B cell (primary cell): ENCODE measurements around the gene SERHL2. TPM values are rescaled to one million over a fixed set of nuclear protein-coding genes. Genes with fewer than 3 reads are reported as not detected.
"Not testable (repeated sequence)": the region's sequence is repeated elsewhere in the genome, so short reads cannot be mapped to it uniquely, and the experiment has no call there.

ENCODE experiments used
- ATAC-seq: fragments of 200-7000 bp; cut with Tn5 transposase; one replicate; pipeline ENCODE4 v1.10.0; 2021; ENCODE audit warnings: low read depth, mild to moderate bottlenecking, moderate number of reproducible peaks, moderate library complexity
- CTCF ChIA-PET: fragments of 350-600 bp; sonication (Branson Sonifier 250); formaldehyde crosslinking; loops from one replicate; lab custom pipeline; 2021; ENCODE audit warnings: antibody characterized with exemption, inconsistent platforms; lab: Charles Lee
- POLR2A ChIA-PET: fragments of 350-600 bp; sonication (Branson Sonifier 250); formaldehyde crosslinking; loops from one replicate; lab custom pipeline; 2021; ENCODE audit warnings: antibody characterized with exemption; lab: Charles Lee
- DNase-seq: peaks from one replicate; pipeline ENCODE4 v3.0.0; 2013
- H2AFZ ChIP-seq: 2 replicates; pipeline ENCODE4 v1.6.1; 2012; ENCODE audit warnings: mild to moderate bottlenecking, low read depth, low read length; ENCODE audit not compliant: insufficient read depth, poor library complexity, severe bottlenecking
- H3K27ac ChIP-seq, 2 donors: 1 replicate in 1 of 2; 2 replicates in 1 of 2; pipeline ENCODE4 v1.5.1; 2012 to 2013; ENCODE audit warnings: low read length in 2 of 2, mild to moderate bottlenecking in 2 of 2, moderate library complexity in 1 of 2
- H3K27me3 ChIP-seq, 4 experiments: fragments of 200-600 bp in 1 of 4; sonication (generic) in 1 of 4; replicated peaks in 1 of 4; 1 replicate in 2 of 4; 2 replicates in 2 of 4; pipeline versions ENCODE4 v1.6.1 to v1.7.0; 2013 to 2016; ENCODE audit warnings: low read length in 3 of 4, mild to moderate bottlenecking in 2 of 4, mixed read lengths in 1 of 4, moderate library complexity in 1 of 4; ENCODE audit not compliant: insufficient read depth in 4 of 4, control insufficient read depth in 3 of 4; ENCODE audit errors: control extremely low read depth in 1 of 4
- H3K36me3 ChIP-seq, 2 experiments: replicated peaks in 1 of 2; 1 replicate in 1 of 2; 2 replicates in 1 of 2; pipeline versions ENCODE4 v1.6.1 to v1.7.1; 2013; ENCODE audit warnings: low read length in 1 of 2; ENCODE audit not compliant: insufficient read depth in 2 of 2, control insufficient read depth in 1 of 2; ENCODE audit errors: control extremely low read depth in 1 of 2, extremely low read depth in 1 of 2
- H3K4me1 ChIP-seq, 2 donors: fragments of 200-600 bp in 1 of 2; sonication (generic) in 1 of 2; 1 replicate in 1 of 2; 2 replicates in 1 of 2; pipeline versions ENCODE4 v1.5.1 to v1.6.1; 2013 to 2017; ENCODE audit warnings: low read length in 2 of 2; ENCODE audit not compliant: control insufficient read depth in 2 of 2, insufficient read depth in 2 of 2
- H3K4me2 ChIP-seq: replicated peaks from 2 replicates; pipeline ENCODE3; 2012; ENCODE audit warnings: mild to moderate bottlenecking, low read depth, low read length; ENCODE audit not compliant: poor library complexity, severe bottlenecking
- H3K4me3 ChIP-seq, 5 experiments: fragments of 200-600 bp in 1 of 5; sonication (generic) in 1 of 5; 1 replicate in 3 of 5; 2 replicates in 2 of 5; pipeline versions ENCODE4 v1.5.1 to v1.7.0; 2011 to 2016; ENCODE audit warnings: low read length in 4 of 5, mild to moderate bottlenecking in 4 of 5, low read depth in 2 of 5, control low read depth in 1 of 5, moderate library complexity in 1 of 5; ENCODE audit not compliant: insufficient read depth in 1 of 5; ENCODE audit errors: control extremely low read depth in 1 of 5, extremely low read depth in 1 of 5
- H3K79me2 ChIP-seq: fragments of 200-600 bp; sonication (generic); one replicate; pipeline ENCODE4 v1.6.0; 2016; ENCODE audit warnings: low read length; ENCODE audit not compliant: control insufficient read depth, insufficient read depth
- H3K9ac ChIP-seq: fragments of 200-600 bp; sonication (generic); 2 replicates; pipeline ENCODE4 v1.6.1; 2017; ENCODE audit warnings: mild to moderate bottlenecking, low read length, moderate library complexity
- H3K9me3 ChIP-seq, 3 donors: one replicate each; pipeline versions ENCODE4 v1.6.1 to v1.7.1; 2013; ENCODE audit warnings: low read length in 2 of 3; ENCODE audit not compliant: control insufficient read depth in 2 of 3, insufficient read depth in 1 of 3; ENCODE audit errors: control extremely low read depth in 1 of 3
- H4K20me1 ChIP-seq: 2 replicates; pipeline ENCODE4 v1.6.0; 2012; ENCODE audit warnings: mild to moderate bottlenecking, low read length; ENCODE audit not compliant: insufficient read depth, control insufficient read depth, poor library complexity, severe bottlenecking
- H3K27ac Mint-ChIP-seq: one replicate; pipeline ENCODE4 v1.8.0; 2021; ENCODE audit warnings: mixed read lengths
- H3K27me3 Mint-ChIP-seq: one replicate; pipeline ENCODE4 v1.8.0; 2021; ENCODE audit warnings: mixed read lengths
- H3K4me1 Mint-ChIP-seq: one replicate; pipeline ENCODE4 v1.8.0; 2021; ENCODE audit warnings: mixed read lengths
- H3K4me3 Mint-ChIP-seq: one replicate; pipeline ENCODE4 v1.8.0; 2021; ENCODE audit warnings: mixed read lengths
- H3K9me3 Mint-ChIP-seq: one replicate; pipeline ENCODE4 v1.8.0; 2022; ENCODE audit warnings: mixed read lengths; ENCODE audit not compliant: insufficient read depth
- WGBS: methylation state at CpG from one replicate; pipeline ENCODE4 v1.1.5; 2013; ENCODE audit warnings: missing lambda C conversion rate; ENCODE audit not compliant: insufficient coverage; 5-methylcytosine and 5-hydroxymethylcytosine counted together
- intact Hi-C: fragments of 100-400 bp; cut with micrococcal nuclease; formaldehyde crosslinking; loops from one replicate; pipeline ENCODE4 v1.10.0; 2022
- polyA plus RNA-seq: library from polyadenylated mRNA; depleted of rRNA; stranded (reverse); fragments of >200 nt; gene quantifications from 2 replicates; pipeline ENCODE4 v1.2.3, GENCODE V29; 2012
- total RNA-seq, 2 donors: library from RNA; stranded (reverse); fragments of 120-200 nt in 1 of 2; gene quantifications; 1 replicate in 1 of 2; 2 replicates in 1 of 2; pipeline versions ENCODE4 v1.2.3 to v1.2.4, GENCODE V29; 2013 to 2022

The SERHL2 gene
- total and polyA plus RNA-seq, 2 donors (not counting 1 experiment from before 2014, with no cell fraction given), result 5.5 to 7.3 TPM

DNA sequence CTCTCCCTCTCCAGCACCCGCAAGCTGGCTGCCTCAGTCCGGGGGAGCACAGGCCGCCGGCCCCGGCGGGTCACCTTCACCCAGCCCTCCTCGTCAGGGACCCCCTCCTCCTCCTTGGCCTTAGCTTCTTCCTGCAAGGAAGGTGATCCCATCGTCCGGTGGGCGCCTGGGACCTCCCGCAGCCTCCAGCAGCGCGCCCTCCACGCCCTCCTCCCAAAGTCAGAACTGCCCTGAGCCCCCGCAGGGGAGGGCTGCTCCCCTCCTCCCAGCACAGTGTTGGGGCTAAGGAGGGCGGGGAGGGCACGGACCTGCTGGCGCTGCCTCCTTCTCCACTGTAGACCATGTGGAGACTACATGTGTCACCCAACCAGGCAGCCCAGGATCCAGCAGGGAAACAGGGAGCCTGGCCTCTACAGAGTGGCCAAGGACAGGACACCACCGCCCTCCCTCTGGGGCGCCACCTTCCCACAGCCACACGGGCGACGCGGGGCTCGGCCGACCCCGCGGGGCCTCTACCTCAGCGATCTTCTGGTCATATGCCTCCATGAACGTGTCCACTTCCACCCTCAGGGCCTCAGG lies 22.3 kb downstream of the SERHL2 start:
- H3K4me1 ChIP-seq, H3K27ac ChIP-seq, ATAC-seq, H3K79me2 ChIP-seq, H3K27me3 Mint-ChIP-seq, DNase-seq, H3K9me3 Mint-ChIP-seq, H3K4me3 ChIP-seq, H3K9ac ChIP-seq, intact Hi-C loops, H3K4me2 ChIP-seq, H3K4me1 Mint-ChIP-seq, H3K9me3 ChIP-seq, POLR2A ChIA-PET, H2AFZ ChIP-seq, CTCF ChIA-PET, H4K20me1 ChIP-seq, H3K27ac Mint-ChIP-seq, H3K4me3 Mint-ChIP-seq, H3K27me3 ChIP-seq: not testable (repeated sequence)
- 90% methylated on average over 15 of the region's 30 CpGs for WGBS
- H3K36me3 ChIP-seq, result peaks cover 0 to 26% of the 10 kb centered on the region in 2 experiments

DNA sequence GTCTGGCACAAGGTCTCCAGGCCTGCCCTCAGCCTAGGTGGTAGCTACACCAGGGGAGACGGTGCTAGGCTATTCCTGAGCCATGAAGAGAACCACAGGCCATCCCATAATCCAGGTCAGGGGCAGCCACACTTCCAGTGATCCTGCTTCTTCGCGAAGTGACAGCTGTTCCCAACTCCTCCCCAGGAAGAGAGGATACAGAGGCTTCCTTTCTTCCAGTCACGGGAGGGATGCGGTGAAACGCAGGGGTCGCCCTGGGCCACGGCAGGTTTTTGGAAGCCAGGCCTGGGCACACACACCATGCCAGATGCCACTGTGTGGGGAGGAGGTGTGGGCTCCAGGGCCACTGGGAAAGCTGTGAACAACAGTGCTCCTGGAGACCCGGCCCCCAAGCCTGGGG lies 23.4 kb downstream of the SERHL2 start:
- H3K4me2 ChIP-seq, H3K27ac Mint-ChIP-seq, CTCF ChIA-PET, H3K9ac ChIP-seq, intact Hi-C loops, POLR2A ChIA-PET, H3K27ac ChIP-seq, H3K4me1 ChIP-seq, H3K27me3 ChIP-seq, H3K4me1 Mint-ChIP-seq, H3K9me3 Mint-ChIP-seq, H2AFZ ChIP-seq, H3K9me3 ChIP-seq, H3K4me3 ChIP-seq, H3K27me3 Mint-ChIP-seq, H3K79me2 ChIP-seq, DNase-seq, H4K20me1 ChIP-seq, ATAC-seq, H3K4me3 Mint-ChIP-seq: not testable (repeated sequence)
- peaks cover 0 to 23% of the 10 kb centered on the region in 2 experiments for H3K36me3 ChIP-seq
- WGBS, result 100% methylated on average over 8 of the region's 9 CpGs
